GM12872 (cell line): Measurements from ENCODE around the gene SLC25A47.

Experiments used
- TF ChIP-seq, protein P1 (sequence below): IDR thresholded peaks from 3 replicates; pipeline ENCODE4 v1.5.1; 2011; ENCODE audit warnings: low read depth, mild to moderate bottlenecking, low read length, moderate library complexity; ENCODE audit not compliant: insufficient read depth

Gene SLC25A47

DNA sequence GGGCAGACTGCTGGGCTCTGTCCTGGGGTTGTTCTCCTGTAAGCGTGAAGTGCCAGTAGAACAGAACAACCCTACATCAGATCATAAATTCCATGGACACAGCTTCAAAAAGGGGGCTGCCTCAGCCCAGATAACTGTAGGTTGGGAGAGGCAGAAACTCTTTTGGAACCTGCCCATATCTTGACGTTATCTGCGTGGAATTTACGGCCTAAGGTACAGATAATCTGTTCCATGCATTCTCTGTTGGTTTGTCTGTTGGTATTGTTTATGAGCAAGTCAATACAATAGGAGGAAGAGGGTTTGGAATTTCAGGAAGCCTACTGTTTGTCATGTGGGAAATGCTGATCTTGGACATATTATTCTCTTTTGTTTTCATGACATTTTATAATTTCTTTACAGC lies 36.7 kb downstream of the SLC25A47 start:
- TF ChIP-seq, protein P1, sequence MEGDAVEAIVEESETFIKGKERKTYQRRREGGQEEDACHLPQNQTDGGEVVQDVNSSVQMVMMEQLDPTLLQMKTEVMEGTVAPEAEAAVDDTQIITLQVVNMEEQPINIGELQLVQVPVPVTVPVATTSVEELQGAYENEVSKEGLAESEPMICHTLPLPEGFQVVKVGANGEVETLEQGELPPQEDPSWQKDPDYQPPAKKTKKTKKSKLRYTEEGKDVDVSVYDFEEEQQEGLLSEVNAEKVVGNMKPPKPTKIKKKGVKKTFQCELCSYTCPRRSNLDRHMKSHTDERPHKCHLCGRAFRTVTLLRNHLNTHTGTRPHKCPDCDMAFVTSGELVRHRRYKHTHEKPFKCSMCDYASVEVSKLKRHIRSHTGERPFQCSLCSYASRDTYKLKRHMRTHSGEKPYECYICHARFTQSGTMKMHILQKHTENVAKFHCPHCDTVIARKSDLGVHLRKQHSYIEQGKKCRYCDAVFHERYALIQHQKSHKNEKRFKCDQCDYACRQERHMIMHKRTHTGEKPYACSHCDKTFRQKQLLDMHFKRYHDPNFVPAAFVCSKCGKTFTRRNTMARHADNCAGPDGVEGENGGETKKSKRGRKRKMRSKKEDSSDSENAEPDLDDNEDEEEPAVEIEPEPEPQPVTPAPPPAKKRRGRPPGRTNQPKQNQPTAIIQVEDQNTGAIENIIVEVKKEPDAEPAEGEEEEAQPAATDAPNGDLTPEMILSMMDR: no peak

DNA sequence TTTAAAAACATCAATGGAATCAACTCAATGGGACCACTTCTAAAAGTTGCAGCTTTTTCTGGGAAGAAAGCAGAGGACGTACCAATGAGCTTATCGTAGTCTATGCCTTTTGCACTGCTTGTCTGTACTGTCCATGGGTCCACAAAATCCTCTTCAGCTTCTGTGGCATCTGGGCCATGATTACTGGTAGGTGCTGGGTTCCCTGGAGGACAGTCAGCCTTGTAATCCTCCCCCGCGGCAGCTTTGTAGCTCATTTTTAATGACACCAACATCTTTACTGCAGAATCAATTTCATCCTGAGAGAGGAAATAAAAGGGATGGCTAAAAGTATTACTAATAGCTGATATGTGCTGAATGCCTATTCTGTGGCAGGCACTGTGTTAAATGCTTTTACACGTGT lies 38.5 kb downstream of the SLC25A47 start:
- TF ChIP-seq, protein P1: no peak

DNA sequence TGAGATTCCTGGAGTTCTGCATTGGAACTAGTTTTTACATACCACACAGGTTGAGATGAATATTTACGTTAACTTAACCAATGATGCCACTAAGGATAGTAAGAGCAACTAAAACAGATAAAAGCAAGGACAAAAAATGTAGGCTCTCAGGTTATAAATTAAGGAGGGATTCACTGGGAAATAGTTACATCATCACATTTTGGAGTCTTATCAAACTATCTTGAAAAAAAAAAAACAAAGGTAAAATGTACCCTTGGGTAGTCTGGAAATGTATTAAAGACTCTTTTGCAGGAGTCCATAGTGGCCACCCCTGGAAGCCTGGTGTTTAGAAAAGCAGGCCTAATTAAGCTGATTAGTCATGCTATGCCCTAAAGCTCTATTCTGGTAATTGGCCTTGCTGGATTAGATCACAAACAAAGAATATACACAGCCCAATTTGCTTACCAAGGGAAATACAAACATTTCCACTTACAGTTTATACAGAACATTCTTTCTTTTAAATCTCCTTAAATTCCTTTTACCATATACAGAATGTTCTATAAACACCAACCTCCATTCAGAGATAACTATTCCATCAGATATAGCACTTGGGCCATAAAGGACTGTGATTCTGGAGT lies 39.3 kb downstream of the SLC25A47 start:
- TF ChIP-seq, protein P1: no peak

DNA sequence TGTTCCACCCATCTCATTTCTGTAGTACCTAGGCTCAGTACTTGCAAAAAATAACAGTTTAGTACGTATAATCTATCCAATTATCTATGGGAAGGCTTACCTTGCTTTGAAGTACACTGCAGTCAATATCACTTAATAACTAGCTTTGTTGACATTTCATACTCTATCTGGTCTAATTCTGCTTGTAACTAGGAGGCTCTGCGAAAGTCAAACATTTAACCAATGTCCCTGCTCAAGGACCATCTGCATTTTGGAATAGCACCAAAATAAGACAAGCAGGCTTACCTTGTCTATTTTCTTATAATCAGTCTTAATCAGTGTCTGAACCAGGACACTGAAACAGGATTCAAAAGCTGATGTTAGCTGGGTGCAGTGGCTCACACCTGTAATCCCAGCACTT lies 39.9 kb downstream of the SLC25A47 start:
- TF ChIP-seq, protein P1: no peak

DNA sequence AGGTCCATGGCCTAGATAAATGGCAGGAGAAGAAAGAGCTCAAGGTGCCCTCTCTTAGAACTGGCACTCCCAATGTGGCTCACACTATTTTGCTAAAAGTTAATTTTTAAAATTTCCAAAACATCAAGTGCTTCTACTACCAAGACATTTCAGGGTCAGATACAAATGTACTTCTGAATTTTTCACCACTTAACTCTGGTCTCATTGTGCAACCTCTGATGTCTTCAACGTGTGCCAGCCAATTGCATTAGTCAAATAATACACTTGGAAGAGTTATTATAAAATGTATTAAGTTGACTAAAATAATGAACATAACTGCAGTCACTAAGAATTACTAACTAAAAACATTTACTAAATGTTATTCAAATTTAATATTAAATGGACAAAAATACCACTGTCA lies 41.3 kb downstream of the SLC25A47 start:
- TF ChIP-seq, protein P1: no peak

DNA sequence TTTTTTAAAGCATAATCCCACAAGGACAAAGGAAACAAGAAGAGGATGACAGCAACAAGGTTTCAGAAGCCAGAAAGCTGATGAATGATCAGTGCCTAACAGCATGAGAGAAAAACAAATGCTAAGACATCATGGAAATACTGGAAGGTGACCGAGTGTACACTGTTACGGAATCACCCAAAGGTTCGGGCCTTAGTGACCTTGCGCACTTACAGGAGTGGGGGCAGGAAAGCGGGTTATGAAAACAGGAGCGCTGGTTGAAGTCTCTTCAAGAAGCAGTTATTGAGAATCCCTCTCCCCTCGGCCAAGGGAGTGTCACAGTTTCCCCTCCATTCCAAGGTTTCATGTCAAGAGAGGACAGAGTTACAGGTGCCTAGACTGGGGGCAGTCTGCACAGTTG lies 42.6 kb downstream of the SLC25A47 start:
- TF ChIP-seq, protein P1: no peak

DNA sequence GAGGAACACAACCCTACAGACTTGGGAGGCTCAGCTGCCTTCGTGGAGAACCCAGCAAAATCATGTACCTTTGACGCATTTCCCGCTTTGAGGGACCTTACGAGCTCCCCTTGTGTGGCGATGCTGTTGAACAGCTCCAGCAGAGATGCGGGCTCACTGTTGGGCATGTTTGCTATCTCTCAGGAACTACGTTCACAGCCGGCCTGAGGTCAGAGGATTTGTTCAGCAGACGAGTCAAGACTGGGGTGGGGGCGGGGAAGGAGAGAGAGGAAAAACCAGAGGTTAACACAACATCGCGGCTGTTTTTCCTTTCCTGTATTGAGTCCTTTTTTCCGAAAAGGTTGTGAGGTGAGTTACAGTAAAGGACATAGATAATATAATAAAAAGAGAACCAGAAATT lies 45.9 kb downstream of the SLC25A47 start:
- TF ChIP-seq, protein P1: no peak
